Esophagus muscularis mucosa (tissue), 3 donors: ENCODE results near the gene CKAP2.

Source experiments
- CTCF ChIP-seq, 3 experiments: fragments of 200-600 bp in 2 of 3; fragments of 450-650 bp in 1 of 3; sonication (generic) in 2 of 3; IDR thresholded peaks; one replicate each; pipeline ENCODE4 v1.5.1; 2017 to 2019; ENCODE audit warnings: antibody characterized with exemption in 3 of 3, mild to moderate bottlenecking in 2 of 3, moderate library complexity in 1 of 3
- POLR2A ChIP-seq: fragments of 450-650 bp; IDR thresholded peaks from one replicate; pipeline ENCODE4 v1.6.1; 2017; ENCODE audit warnings: antibody characterized with exemption, moderate library complexity, mild to moderate bottlenecking, low read depth
- POLR2AphosphoS5 ChIP-seq, 2 donors: sonication (generic); formaldehyde crosslinking; IDR thresholded peaks; one replicate each; pipeline ENCODE4 v1.6.1; 2017; ENCODE audit warnings: antibody characterized with exemption in 2 of 2

- TF ChIP-seq CTCF (IDR thresholded peaks at IDR 0.05) (no peak), POLR2A (no peak), POLR2AphosphoS5 (IDR thresholded peaks at IDR 0.05) (no peak)
These were observed 2.8 kb upstream of the CKAP2 start for GRCh38 chr13:52452470-52452869.
